HepG2 (cell line): ENCODE results near the gene CAMTA2. TPM values are rescaled to one million over a fixed set of nuclear protein-coding genes. Genes with fewer than 3 reads are reported as not detected.

ENCODE experiments used
- CBFB ChIP-seq: sonication (generic); formaldehyde crosslinking; IDR thresholded peaks from 2 replicates; pipeline ENCODE4 v1.4.0; 2020; ENCODE audit warnings: missing genetic modification reagents
- ERF ChIP-seq: IDR thresholded peaks from 2 replicates; pipeline ENCODE4 v1.6.1; 2018; ENCODE audit warnings: missing biosample characterization, missing genetic modification reagents
- MIXL1 ChIP-seq: IDR thresholded peaks from 2 replicates; pipeline ENCODE4 v1.6.1; 2016
- NFYB ChIP-seq: sonication (generic); formaldehyde crosslinking; IDR thresholded peaks from 2 replicates; pipeline ENCODE4 v1.4.0; 2020; ENCODE audit warnings: missing genetic modification reagents
- SCMH1 ChIP-seq: sonication (generic); formaldehyde crosslinking; IDR thresholded peaks from 2 replicates; pipeline ENCODE4 v1.9.0; 2021; ENCODE audit warnings: missing genetic modification reagents, mild to moderate bottlenecking, borderline replicate concordance
- ZNF136 ChIP-seq: sonication (generic); formaldehyde crosslinking; IDR thresholded peaks from 2 replicates; pipeline ENCODE4 v1.8.1; 2022; ENCODE audit warnings: low read depth, mild to moderate bottlenecking, moderate library complexity, missing genetic modification reagents
- ZNF552 ChIP-seq: sonication (generic); formaldehyde crosslinking; IDR thresholded peaks from 2 replicates; pipeline ENCODE4 v1.9.0; 2022; ENCODE audit warnings: missing genetic modification reagents, mild to moderate bottlenecking, borderline replicate concordance
- ZNF557 ChIP-seq: sonication (generic); formaldehyde crosslinking; IDR thresholded peaks from 2 replicates; pipeline ENCODE4 v1.4.0; 2020; ENCODE audit warnings: missing genetic modification reagents
- ZNF558 ChIP-seq: sonication (generic); formaldehyde crosslinking; IDR thresholded peaks from 2 replicates; pipeline ENCODE4 v1.9.0; 2022; ENCODE audit warnings: mild to moderate bottlenecking, missing genetic modification reagents, borderline replicate concordance
- ZNF616 ChIP-seq: sonication (generic); formaldehyde crosslinking; IDR thresholded peaks from 2 replicates; pipeline ENCODE4 v1.5.0; 2020; ENCODE audit warnings: low read depth, mild to moderate bottlenecking, missing genetic modification reagents
- polyA plus RNA-seq, 8 experiments: library from polyadenylated mRNA; depleted of rRNA in 3 of 8; stranded (reverse) in 7 of 8; unstranded in 1 of 8; fragments of >200 nt; fragmentation: Illumina TruSeq in 4 of 8; extraction: Trizol in 4 of 8; gene quantifications; 2 replicates each; pipeline versions ENCODE4 v1.2.1 to v1.2.3, GENCODE V29; 2011 to 2016; ENCODE audit warnings: low read depth in 4 of 8, missing spikeins in 1 of 8, mixed read lengths in 1 of 8; ENCODE audit not compliant: insufficient read depth in 1 of 8
- total RNA-seq, 5 experiments: library from RNA; depleted of rRNA; stranded (reverse); fragments of >200 nt; fragmentation: Illumina TruSeq; extraction: Trizol; gene quantifications; 2 replicates each; pipeline ENCODE4 v1.2.3, GENCODE V29; 2016; ENCODE audit warnings: low read depth in 1 of 5
- TF ChIP-seq, protein P1 (sequence below): sonication (generic); formaldehyde crosslinking; IDR thresholded peaks from 2 replicates; pipeline ENCODE4 v1.4.0; 2020; ENCODE audit warnings: missing genetic modification reagents
- TF ChIP-seq, protein P2 (sequence below): sonication (generic); formaldehyde crosslinking; IDR thresholded peaks from 2 replicates; pipeline ENCODE4 v1.4.0; 2020; ENCODE audit warnings: low read depth, mild to moderate bottlenecking, missing genetic modification reagents
- TF ChIP-seq, protein P3 (sequence below): sonication (generic); formaldehyde crosslinking; IDR thresholded peaks from 2 replicates; pipeline ENCODE4 v1.5.0; 2020; ENCODE audit warnings: mild to moderate bottlenecking, missing genetic modification reagents, borderline replicate concordance
- TF ChIP-seq, protein P4 (sequence below): sonication (generic); formaldehyde crosslinking; IDR thresholded peaks from 2 replicates; pipeline ENCODE4 v1.8.1; 2022; ENCODE audit warnings: low read depth, mild to moderate bottlenecking, missing genetic modification reagents
- TF ChIP-seq, protein P5 (sequence below): sonication (generic); formaldehyde crosslinking; IDR thresholded peaks from 2 replicates; pipeline ENCODE4 v1.4.0; 2020; ENCODE audit warnings: mild to moderate bottlenecking, missing genetic modification reagents

Gene CAMTA2
- total and polyA plus RNA-seq, 2 of the 13 experiments (the other 11 are each of a cell fraction or from before 2014, with no cell fraction given), result 4.1 to 7.1 TPM

DNA sequence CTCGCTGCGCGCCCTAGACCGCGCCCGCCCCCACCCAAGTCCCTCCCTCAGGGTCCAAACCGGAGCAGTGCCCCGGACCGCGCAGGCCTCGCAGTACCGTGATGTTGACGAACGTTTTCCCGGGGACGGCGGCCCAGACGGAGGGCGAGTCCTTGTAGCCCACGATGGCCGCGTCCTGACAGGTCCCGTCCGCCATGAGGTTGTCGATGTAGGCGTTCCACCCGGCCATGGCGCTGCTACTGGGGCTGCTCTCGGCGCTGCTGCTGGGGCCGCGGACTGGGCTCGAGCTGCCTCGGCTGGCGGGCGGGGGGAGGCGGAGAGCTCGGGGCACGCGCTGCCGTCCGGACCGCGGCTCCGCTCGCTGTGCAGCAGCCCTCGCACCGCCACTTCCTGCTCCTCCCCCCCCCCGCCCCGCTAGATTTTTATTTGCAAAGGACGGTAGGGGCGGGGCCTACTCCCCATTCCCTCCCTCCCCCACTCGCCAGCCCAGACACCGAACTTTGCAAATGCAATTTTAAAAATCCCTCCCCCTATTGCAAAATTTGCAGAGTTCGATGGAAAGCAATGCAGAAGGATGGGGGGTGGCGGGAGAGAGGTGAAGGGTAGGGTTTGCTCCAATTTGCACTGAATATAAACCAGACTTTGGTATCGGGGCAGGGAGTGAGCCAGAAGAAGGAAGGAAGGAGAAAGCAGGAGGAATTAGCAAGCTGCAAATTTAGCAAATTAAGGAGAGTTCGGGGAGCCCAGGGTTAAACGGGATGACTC, 39.1 kb downstream of the CAMTA2 start, which contains the start of gene PFN1 (continued):
- TF ChIP-seq, protein P1, sequence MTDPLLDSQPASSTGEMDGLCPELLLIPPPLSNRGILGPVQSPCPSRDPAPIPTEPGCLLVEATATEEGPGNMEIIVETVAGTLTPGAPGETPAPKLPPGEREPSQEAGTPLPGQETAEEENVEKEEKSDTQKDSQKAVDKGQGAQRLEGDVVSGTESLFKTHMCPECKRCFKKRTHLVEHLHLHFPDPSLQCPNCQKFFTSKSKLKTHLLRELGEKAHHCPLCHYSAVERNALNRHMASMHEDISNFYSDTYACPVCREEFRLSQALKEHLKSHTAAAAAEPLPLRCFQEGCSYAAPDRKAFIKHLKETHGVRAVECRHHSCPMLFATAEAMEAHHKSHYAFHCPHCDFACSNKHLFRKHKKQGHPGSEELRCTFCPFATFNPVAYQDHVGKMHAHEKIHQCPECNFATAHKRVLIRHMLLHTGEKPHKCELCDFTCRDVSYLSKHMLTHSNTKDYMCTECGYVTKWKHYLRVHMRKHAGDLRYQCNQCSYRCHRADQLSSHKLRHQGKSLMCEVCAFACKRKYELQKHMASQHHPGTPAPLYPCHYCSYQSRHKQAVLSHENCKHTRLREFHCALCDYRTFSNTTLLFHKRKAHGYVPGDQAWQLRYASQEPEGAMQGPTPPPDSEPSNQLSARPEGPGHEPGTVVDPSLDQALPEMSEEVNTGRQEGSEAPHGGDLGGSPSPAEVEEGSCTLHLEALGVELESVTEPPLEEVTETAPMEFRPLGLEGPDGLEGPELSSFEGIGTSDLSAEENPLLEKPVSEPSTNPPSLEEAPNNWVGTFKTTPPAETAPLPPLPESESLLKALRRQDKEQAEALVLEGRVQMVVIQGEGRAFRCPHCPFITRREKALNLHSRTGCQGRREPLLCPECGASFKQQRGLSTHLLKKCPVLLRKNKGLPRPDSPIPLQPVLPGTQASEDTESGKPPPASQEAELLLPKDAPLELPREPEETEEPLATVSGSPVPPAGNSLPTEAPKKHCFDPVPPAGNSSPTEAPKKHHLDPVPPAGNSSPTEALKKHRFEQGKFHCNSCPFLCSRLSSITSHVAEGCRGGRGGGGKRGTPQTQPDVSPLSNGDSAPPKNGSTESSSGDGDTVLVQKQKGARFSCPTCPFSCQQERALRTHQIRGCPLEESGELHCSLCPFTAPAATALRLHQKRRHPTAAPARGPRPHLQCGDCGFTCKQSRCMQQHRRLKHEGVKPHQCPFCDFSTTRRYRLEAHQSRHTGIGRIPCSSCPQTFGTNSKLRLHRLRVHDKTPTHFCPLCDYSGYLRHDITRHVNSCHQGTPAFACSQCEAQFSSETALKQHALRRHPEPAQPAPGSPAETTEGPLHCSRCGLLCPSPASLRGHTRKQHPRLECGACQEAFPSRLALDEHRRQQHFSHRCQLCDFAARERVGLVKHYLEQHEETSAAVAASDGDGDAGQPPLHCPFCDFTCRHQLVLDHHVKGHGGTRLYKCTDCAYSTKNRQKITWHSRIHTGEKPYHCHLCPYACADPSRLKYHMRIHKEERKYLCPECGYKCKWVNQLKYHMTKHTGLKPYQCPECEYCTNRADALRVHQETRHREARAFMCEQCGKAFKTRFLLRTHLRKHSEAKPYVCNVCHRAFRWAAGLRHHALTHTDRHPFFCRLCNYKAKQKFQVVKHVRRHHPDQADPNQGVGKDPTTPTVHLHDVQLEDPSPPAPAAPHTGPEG (CRISPR knock-in tag), result no peak
- TF ChIP-seq ZNF552 (CRISPR knock-in tag) (no peak), SCMH1 (no peak), ZNF136 (CRISPR knock-in tag) (0 out of 2 replicates have a peak, but pooled peaks have one; percentile 39), CBFB (CRISPR knock-in tag) (no peak; the same call in 1 of the 2 replicates), ZNF558 (CRISPR knock-in tag) (peak; percentile 27; the same call in 1 of the 2 replicates), MIXL1 (CRISPR knock-in tag) (no peak), ZNF616 (CRISPR knock-in tag) (peak; percentile 74), ERF (CRISPR knock-in tag) (no peak), NFYB (CRISPR knock-in tag) (0 out of 2 replicates have a peak, but pooled peaks have one; percentile 7), ZNF557 (CRISPR knock-in tag) (no peak)
- TF ChIP-seq, protein P2, sequence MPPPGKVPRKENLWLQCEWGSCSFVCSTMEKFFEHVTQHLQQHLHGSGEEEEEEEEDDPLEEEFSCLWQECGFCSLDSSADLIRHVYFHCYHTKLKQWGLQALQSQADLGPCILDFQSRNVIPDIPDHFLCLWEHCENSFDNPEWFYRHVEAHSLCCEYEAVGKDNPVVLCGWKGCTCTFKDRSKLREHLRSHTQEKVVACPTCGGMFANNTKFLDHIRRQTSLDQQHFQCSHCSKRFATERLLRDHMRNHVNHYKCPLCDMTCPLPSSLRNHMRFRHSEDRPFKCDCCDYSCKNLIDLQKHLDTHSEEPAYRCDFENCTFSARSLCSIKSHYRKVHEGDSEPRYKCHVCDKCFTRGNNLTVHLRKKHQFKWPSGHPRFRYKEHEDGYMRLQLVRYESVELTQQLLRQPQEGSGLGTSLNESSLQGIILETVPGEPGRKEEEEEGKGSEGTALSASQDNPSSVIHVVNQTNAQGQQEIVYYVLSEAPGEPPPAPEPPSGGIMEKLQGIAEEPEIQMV (CRISPR knock-in tag), result peak; percentile 42; the same call in 1 of the 2 replicates
- TF ChIP-seq, protein P3, sequence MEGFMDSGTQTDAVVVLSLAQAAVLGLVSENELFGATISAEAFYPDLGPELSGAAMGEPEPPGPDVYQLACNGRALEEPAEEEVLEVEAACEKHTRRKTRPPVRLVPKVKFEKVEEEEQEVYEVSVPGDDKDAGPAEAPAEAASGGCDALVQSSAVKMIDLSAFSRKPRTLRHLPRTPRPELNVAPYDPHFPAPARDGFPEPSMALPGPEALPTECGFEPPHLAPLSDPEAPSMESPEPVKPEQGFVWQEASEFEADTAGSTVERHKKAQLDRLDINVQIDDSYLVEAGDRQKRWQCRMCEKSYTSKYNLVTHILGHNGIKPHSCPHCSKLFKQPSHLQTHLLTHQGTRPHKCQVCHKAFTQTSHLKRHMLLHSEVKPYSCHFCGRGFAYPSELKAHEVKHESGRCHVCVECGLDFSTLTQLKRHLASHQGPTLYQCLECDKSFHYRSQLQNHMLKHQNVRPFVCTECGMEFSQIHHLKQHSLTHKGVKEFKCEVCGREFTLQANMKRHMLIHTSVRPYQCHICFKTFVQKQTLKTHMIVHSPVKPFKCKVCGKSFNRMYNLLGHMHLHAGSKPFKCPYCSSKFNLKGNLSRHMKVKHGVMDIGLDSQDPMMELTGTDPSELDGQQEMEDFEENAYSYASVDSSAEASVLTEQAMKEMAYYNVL (CRISPR knock-in tag), result no peak
- TF ChIP-seq, protein P4, sequence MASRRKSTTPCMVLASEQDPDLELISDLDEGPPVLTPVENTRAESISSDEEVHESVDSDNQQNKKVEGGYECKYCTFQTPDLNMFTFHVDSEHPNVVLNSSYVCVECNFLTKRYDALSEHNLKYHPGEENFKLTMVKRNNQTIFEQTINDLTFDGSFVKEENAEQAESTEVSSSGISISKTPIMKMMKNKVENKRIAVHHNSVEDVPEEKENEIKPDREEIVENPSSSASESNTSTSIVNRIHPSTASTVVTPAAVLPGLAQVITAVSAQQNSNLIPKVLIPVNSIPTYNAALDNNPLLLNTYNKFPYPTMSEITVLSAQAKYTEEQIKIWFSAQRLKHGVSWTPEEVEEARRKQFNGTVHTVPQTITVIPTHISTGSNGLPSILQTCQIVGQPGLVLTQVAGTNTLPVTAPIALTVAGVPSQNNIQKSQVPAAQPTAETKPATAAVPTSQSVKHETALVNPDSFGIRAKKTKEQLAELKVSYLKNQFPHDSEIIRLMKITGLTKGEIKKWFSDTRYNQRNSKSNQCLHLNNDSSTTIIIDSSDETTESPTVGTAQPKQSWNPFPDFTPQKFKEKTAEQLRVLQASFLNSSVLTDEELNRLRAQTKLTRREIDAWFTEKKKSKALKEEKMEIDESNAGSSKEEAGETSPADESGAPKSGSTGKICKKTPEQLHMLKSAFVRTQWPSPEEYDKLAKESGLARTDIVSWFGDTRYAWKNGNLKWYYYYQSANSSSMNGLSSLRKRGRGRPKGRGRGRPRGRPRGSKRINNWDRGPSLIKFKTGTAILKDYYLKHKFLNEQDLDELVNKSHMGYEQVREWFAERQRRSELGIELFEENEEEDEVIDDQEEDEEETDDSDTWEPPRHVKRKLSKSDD, result peak; percentile 20; the same call in 1 of the 2 replicates
- TF ChIP-seq, protein P5, sequence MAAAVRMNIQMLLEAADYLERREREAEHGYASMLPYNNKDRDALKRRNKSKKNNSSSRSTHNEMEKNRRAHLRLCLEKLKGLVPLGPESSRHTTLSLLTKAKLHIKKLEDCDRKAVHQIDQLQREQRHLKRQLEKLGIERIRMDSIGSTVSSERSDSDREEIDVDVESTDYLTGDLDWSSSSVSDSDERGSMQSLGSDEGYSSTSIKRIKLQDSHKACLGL (CRISPR knock-in tag), result 0 out of 2 replicates have a peak, but pooled peaks have one; percentile 17
